Right lobe of liver (tissue), 4 donors: ENCODE data around the gene ZDHHC11.

Experiments used
- POLR2A ChIP-seq: fragments of 450-650 bp; IDR thresholded peaks from one replicate; pipeline ENCODE4 v1.6.1; 2017; ENCODE audit warnings: antibody characterized with exemption, mild to moderate bottlenecking
- TF ChIP-seq, protein P1 (sequence below), 4 donors: fragments of 200-600 bp in 3 of 4; fragments of 450-650 bp in 1 of 4; IDR thresholded peaks; one replicate each; pipeline versions ENCODE4 v1.5.1 to v1.8.0; 2016 to 2022; ENCODE audit warnings: antibody characterized with exemption in 4 of 4, mild to moderate bottlenecking in 2 of 4
- donor health status: DM: no; HTN: no; CAD: no.
- donor health status: DM: no; HTN: no; CAD: no.
- donor health status: DM: no; HTN: yes; CAD: no.

DNA sequence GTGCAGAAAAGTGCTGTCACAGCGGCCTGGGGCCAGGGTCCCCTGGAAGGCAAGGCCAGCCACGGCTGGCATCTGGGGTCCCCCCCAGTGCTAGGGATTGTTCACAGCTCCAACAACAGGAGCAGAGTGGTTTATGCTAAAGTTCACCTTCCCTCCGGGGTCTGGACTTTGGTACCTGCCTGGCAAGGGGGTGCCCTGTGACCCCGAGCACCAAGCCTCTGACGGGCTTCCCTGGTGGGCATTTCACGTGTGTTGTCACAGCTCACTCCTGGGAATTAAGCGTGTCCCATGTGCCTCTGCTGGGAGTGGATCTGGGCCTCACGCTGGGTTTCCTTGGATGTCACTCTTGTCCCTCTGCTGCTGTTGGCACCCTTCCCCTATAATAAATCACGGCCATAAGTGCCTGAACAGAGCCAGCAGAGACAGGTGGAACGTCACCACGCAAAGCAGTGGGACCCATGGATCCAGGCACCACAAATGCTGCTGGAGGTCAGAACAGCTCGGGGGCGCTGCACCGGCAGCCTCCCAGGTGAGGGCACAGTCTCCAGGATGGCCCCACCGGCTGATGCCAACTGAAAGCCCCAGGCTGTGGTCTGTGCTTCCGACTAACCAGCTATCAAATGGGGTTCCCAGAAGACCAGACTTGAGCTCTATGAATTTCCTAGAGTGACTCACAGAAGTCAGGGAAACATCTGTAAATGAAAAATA is 17.8 kb upstream of the ZDHHC11 start:
- TF ChIP-seq POLR2A, result no peak
- TF ChIP-seq, protein P1, sequence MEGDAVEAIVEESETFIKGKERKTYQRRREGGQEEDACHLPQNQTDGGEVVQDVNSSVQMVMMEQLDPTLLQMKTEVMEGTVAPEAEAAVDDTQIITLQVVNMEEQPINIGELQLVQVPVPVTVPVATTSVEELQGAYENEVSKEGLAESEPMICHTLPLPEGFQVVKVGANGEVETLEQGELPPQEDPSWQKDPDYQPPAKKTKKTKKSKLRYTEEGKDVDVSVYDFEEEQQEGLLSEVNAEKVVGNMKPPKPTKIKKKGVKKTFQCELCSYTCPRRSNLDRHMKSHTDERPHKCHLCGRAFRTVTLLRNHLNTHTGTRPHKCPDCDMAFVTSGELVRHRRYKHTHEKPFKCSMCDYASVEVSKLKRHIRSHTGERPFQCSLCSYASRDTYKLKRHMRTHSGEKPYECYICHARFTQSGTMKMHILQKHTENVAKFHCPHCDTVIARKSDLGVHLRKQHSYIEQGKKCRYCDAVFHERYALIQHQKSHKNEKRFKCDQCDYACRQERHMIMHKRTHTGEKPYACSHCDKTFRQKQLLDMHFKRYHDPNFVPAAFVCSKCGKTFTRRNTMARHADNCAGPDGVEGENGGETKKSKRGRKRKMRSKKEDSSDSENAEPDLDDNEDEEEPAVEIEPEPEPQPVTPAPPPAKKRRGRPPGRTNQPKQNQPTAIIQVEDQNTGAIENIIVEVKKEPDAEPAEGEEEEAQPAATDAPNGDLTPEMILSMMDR (IDR thresholded peaks at IDR 0.05), result no peak
